ENCODE measurements around the gene PPCDC. TPM values are rescaled to one million over a fixed set of nuclear protein-coding genes. Genes with fewer than 3 reads are reported as not detected.

Gene PPCDC
- total RNA-seq, 1 donor from 2014 or later: 13.5 TPM

DNA sequence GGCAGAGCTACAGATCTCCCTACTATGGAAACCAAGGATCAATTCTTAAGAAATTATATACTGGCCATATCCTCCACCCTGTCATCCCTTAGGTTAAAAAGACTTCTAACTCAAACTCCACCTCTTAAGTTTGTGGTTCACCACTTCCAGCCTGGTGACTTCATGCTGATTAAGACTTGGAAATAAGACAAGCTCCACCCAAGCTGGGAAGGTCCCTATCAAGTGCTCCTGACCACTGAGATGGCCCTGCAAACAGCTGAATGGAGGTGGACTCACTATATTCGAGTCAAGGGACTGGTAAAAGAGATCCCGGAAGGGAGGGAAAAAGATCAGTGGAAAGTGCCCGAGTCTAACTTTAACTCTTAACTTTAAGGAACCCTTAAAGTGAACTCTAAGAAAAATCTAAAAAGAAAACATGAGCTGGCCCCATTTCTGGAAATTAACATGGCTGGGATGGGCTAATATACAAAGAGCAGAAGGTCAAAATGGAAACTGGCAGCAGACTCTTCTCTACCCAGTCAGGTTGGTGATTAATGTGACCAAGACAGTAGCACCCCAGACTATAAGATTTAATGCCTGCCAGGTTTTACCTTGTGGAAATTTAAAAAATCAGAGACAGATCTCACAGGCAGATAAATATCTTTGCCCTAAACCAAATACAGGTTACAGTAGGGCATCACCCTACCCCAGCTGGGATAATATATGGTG is 43.9 kb downstream of the PPCDC start:
- TF ChIP-seq, protein P1, sequence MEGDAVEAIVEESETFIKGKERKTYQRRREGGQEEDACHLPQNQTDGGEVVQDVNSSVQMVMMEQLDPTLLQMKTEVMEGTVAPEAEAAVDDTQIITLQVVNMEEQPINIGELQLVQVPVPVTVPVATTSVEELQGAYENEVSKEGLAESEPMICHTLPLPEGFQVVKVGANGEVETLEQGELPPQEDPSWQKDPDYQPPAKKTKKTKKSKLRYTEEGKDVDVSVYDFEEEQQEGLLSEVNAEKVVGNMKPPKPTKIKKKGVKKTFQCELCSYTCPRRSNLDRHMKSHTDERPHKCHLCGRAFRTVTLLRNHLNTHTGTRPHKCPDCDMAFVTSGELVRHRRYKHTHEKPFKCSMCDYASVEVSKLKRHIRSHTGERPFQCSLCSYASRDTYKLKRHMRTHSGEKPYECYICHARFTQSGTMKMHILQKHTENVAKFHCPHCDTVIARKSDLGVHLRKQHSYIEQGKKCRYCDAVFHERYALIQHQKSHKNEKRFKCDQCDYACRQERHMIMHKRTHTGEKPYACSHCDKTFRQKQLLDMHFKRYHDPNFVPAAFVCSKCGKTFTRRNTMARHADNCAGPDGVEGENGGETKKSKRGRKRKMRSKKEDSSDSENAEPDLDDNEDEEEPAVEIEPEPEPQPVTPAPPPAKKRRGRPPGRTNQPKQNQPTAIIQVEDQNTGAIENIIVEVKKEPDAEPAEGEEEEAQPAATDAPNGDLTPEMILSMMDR (IDR thresholded peaks at IDR 0.05): no peak
- intact Hi-C loops (cut with micrococcal nuclease): no loop called here
- DNase-seq: no peak
- H3K27me3 Mint-ChIP-seq: no peaks in the 10 kb centered on the region
- H3K36me3 Mint-ChIP-seq (ENCODE audit: low read depth): peaks cover 2% of the 10 kb centered on the region
- no peak overlapping the region for H3K4me3 Mint-ChIP-seq
- ATAC-seq (ENCODE audit: low read depth): no peak
- CTCF ChIA-PET: interaction anchor here (4.1 kb wide), 1 partner anchor 25 kb away, joined by 23 read pairs; no protein-coding TSS in a partner anchor
- peaks cover 52% of the 10 kb centered on the region for H3K4me1 Mint-ChIP-seq
- H3K9me3 Mint-ChIP-seq: peaks cover 4% of the 10 kb centered on the region
- H3K27ac Mint-ChIP-seq: peak overlapping the region; percentile 41
- POLR2A ChIA-PET: interaction anchor here (0.6 to 6.1 kb wide), 4 partner anchors 10 to 134 kb away, joined by 4 to 40 read pairs (median 5); partner anchors contain the start of gene C15orf39

DNA sequence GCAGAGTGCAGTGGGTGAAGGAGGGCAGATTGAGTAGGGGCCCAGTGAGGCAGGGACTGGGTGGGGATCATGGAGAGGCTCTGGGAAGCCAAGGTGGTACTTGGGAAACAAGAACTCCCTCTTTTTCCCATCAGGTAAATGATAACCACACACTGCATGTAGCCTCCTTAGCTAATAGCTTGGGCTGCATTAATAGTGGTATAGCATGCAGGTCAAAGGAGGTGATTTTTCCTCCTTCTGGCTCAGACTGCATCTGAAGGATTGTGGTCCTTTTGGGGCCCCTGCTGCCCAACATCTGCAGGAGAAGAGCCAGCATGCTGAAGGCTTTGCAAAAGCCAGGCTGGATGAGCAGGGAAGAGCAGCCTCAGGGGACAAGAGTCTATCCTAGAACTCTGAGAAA is 45.4 kb downstream of the PPCDC start:
- peaks cover 60% of the 10 kb centered on the region for H3K4me1 Mint-ChIP-seq
- DNase-seq (no peak), ATAC-seq (ENCODE audit: low read depth) (no peak)
- intact Hi-C loops (cut with micrococcal nuclease): loop anchor here (1.0 kb wide), 4 partner anchors 25 to 134 kb away; no protein-coding TSS in a partner anchor
- TF ChIP-seq, protein P1 (IDR thresholded peaks at IDR 0.05): no peak
- no peaks in the 10 kb centered on the region for H3K27me3 Mint-ChIP-seq
- POLR2A ChIA-PET: interaction anchor here (0.5 to 6.1 kb wide), 5 partner anchors 25 to 319 kb away, joined by 4 to 40 read pairs (median 6); partner anchors contain the start of gene C15orf39
- peak overlapping the region; percentile 29 for H3K4me3 Mint-ChIP-seq
- peaks cover 2% of the 10 kb centered on the region for H3K36me3 Mint-ChIP-seq (ENCODE audit: low read depth)
- peaks cover 4% of the 10 kb centered on the region for H3K9me3 Mint-ChIP-seq
- CTCF ChIA-PET: interaction anchor here (4.1 kb wide), 1 partner anchor 26 kb away, joined by 23 read pairs; no protein-coding TSS in a partner anchor
- no peak overlapping the region for H3K27ac Mint-ChIP-seq

DNA sequence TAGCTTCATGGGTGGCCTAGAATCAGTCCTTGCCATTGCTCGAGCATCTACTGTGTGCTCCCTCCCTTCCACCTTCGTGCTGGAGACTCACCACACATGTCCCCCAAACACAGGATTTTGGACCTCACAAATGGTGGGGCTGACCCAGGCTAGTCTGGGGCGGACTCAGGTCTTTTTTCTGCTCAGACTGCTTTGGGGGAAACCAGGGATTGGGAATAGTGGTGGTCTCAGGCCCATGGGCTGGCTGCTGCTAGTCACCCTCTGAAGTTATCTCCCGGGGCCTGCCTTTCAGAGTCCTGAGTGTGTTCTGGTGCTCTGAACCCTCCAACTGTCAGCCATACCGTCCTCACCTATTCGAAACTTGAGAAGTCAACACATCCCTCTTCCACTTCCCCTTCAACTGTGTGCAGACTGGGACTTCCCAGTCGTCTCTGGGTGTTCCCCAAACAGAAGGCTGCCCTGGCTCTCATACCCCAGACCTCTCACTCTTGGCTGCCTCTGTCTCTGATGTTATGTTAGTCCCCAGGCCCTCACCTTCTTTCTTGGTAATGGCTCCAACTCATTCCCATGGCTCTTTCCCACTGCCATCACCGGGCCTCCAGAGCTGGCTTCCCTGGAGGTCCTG is 46.0 kb downstream of the PPCDC start:
- intact Hi-C loops (cut with micrococcal nuclease): loop anchor here (1.0 kb wide), 4 partner anchors 26 to 133 kb away; no protein-coding TSS in a partner anchor

DNA sequence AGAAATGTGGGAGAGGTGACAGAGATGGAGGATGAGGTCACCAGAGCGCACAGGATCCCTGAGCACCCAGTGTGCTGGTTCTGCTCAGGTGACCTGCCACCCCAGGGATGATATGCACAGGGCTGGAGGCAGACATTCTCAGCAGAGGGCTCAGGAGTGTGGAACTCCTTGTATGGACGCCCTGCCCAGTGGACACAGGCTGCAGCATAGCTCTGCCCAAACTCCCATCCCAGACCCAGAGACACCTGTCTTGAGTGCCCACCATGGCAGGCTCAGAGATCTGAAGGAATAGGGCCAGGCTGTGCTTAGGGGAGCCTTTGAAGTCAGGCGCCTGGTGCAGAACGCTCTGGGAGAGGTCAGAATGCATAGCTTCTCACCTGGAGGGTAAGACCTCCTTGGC is 47.3 kb downstream of the PPCDC start:
- POLR2A ChIA-PET: interaction anchor here (1.3 to 6.1 kb wide), 3 partner anchors 25 to 131 kb away, joined by 3 to 40 read pairs (median 8); partner anchors contain the start of gene C15orf39
- CTCF ChIA-PET: no interaction called here
- ATAC-seq (ENCODE audit: low read depth) (no peak), DNase-seq (no peak)
- intact Hi-C loops (cut with micrococcal nuclease): no loop called here
- peaks cover 4% of the 10 kb centered on the region for H3K9me3 Mint-ChIP-seq
- H3K4me3 Mint-ChIP-seq: no peak overlapping the region
- H3K36me3 Mint-ChIP-seq (ENCODE audit: low read depth): peaks cover 5% of the 10 kb centered on the region
- TF ChIP-seq, protein P1 (IDR thresholded peaks at IDR 0.05): no peak
- no peaks in the 10 kb centered on the region for H3K27me3 Mint-ChIP-seq
- H3K27ac Mint-ChIP-seq: peak overlapping the region; percentile 24
- peaks cover 57% of the 10 kb centered on the region for H3K4me1 Mint-ChIP-seq

More for the DNA sequence above, 46.0 kb downstream of the PPCDC start:
- Mint-ChIP-seq H3K36me3 (ENCODE audit: low read depth) (peaks cover 2% of the 10 kb centered on the region), H3K27me3 (no peaks in the 10 kb centered on the region), H3K4me1 (peaks cover 60% of the 10 kb centered on the region), H3K27ac (peak overlapping the region; percentile 82), H3K4me3 (peak overlapping the region; percentile 29), H3K9me3 (peaks cover 4% of the 10 kb centered on the region)
- POLR2A ChIA-PET: interaction anchor here (0.5 to 6.1 kb wide), 6 partner anchors 16 to 318 kb away, joined by 4 to 40 read pairs (median 6); partner anchors contain the start of gene C15orf39
- TF ChIP-seq, protein P1 (IDR thresholded peaks at IDR 0.05): no peak
- peak; percentile 100 for ATAC-seq (ENCODE audit: low read depth)
- DNase-seq: peak; percentile 44
- CTCF ChIA-PET: no interaction called here

DNA sequence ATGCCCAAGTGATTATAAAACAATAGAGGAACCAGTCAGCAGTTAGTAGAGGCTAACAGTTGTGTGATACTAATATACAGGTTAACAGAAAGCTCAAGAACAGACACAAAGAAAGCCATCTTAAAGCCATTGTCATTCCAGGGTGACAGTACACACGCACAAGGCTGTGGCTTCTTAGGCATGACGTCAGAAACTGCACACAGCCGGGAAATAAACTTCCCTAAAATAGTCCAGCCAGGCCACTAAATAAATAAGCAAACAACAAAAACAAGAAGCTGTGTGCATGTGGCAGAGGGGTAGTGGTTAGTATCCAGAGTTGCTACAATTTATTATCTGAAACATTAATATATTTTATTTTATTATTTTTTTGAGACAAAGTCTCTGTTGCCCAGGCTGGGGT is 49.8 kb downstream of the PPCDC start:
- Mint-ChIP-seq H3K36me3 (ENCODE audit: low read depth) (peaks cover 3% of the 10 kb centered on the region), H3K4me1 (peaks cover 56% of the 10 kb centered on the region), H3K27ac (no peak overlapping the region), H3K9me3 (no peaks in the 10 kb centered on the region), H3K27me3 (no peaks in the 10 kb centered on the region), H3K4me3 (no peak overlapping the region)
- ChIA-PET CTCF (interaction anchor here (4.7 kb wide), 1 partner anchor 30 kb away, joined by 20 read pairs; no protein-coding TSS in a partner anchor), POLR2A (interaction anchor here (0.9 to 1.6 kb wide), 4 partner anchors 17 to 38 kb away, joined by 3 to 10 read pairs (median 4); no protein-coding TSS in a partner anchor)
- intact Hi-C loops (cut with micrococcal nuclease): no loop called here
- TF ChIP-seq, protein P1 (IDR thresholded peaks at IDR 0.05): no peak
- ATAC-seq (ENCODE audit: low read depth): no peak
- no peak for DNase-seq
